ENCODE data around the gene PSAP. TPM values are rescaled to one million over a fixed set of nuclear protein-coding genes. Genes with fewer than 3 reads are reported as not detected.

The PSAP gene
- total RNA-seq, 1 donor from 2014 or later = 210 TPM

DNA sequence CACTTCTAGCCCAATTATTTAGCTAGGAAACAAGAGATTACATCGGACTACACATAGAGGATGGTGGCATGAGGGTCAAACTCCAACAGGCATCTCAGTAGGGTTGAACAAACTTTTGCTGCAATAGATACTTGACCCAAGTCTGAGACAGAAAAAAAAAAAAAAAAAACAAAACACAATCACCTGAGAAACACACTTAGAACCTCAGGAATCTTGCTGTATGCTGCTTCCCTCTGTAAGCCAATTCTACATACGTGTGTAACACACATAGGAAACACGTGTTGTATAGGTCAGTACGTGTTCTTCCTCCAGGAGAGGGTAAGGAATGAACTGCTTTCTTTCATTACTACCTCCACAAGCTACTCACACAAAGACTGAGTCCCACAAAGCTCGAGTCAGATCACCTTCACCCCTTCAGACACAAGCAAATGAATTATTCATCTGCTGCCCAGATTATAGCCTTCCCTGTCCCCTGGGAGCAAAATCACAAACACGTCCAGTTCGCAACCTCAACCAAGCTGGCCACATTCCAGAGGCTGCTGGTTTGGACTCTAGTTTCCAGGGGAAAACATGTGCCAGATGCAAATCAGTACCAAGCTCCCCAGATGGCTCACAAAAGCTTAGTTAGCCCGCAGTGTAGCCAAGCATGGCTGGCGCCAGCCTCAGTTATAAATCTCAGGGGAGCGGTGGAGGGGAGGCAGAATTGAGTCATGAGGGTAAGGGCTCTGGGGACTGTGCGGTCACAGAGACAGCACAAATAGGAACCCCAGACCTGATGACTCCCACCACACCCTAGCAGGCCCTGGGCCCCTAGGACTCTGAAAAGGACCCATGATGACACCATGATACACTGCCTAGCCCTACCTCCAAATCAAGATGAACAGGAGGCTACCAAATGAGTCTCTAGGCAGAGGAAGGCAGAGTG is 15.1 kb downstream of the PSAP start:
- H3K4me3 Mint-ChIP-seq = peak overlapping the region; percentile 79
- H3K4me1 Mint-ChIP-seq = peaks cover 88% of the 10 kb centered on the region
- TF ChIP-seq, protein P1, sequence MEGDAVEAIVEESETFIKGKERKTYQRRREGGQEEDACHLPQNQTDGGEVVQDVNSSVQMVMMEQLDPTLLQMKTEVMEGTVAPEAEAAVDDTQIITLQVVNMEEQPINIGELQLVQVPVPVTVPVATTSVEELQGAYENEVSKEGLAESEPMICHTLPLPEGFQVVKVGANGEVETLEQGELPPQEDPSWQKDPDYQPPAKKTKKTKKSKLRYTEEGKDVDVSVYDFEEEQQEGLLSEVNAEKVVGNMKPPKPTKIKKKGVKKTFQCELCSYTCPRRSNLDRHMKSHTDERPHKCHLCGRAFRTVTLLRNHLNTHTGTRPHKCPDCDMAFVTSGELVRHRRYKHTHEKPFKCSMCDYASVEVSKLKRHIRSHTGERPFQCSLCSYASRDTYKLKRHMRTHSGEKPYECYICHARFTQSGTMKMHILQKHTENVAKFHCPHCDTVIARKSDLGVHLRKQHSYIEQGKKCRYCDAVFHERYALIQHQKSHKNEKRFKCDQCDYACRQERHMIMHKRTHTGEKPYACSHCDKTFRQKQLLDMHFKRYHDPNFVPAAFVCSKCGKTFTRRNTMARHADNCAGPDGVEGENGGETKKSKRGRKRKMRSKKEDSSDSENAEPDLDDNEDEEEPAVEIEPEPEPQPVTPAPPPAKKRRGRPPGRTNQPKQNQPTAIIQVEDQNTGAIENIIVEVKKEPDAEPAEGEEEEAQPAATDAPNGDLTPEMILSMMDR (IDR thresholded peaks at IDR 0.05) = no peak
- CTCF ChIA-PET = interaction anchor here (0.6 to 6.0 kb wide), 13 partner anchors 11 to 767 kb away, joined by 3 to 85 read pairs (median 4); partner anchors contain the start of genes PSAP and VSIR
- no peaks in the 10 kb centered on the region for H3K27me3 Mint-ChIP-seq
- intact Hi-C loops (cut with micrococcal nuclease) = loop anchor here (1.0 to 5.0 kb wide), 14 partner anchors 15 to 517 kb away; partner anchors contain the start of genes ANAPC16, ASCC1, PSAP and SLC29A3
- POLR2A ChIA-PET = interaction anchor here (0.5 to 8.5 kb wide), 21 partner anchors 8 to 496 kb away, joined by 3 to 125 read pairs (median 4); partner anchors contain the start of genes PSAP and VSIR
- H3K36me3 Mint-ChIP-seq (ENCODE audit: low read depth) = peaks cover 29% of the 10 kb centered on the region
- DNase-seq (peak; percentile 84), ATAC-seq (ENCODE audit: low read depth) (peak; percentile 92)
- H3K9me3 Mint-ChIP-seq = no peaks in the 10 kb centered on the region
- peak overlapping the region; percentile 95 for H3K27ac Mint-ChIP-seq

DNA sequence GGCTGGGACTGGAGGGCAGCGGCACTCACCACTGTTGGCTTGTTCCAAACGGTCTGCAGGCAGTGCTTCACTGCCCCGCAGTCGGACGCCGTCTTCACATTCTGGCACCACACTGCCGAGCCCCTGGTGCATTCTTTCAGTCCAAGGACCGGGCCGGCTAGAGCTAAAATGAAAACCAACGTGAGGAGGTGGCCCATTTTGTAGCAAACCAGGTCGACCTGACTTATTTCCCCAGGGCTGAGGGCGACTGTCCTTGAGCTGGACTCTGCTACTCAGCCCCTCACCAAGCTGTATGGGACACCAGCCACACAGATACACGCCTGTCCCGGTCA is 16.7 kb downstream of the PSAP start:
- TF ChIP-seq, protein P1 (IDR thresholded peaks at IDR 0.05) = no peak
- Mint-ChIP-seq H3K27me3 (no peaks in the 10 kb centered on the region), H3K9me3 (no peaks in the 10 kb centered on the region), H3K36me3 (ENCODE audit: low read depth) (peaks cover 43% of the 10 kb centered on the region), H3K27ac (peak overlapping the region; percentile 35), H3K4me1 (peaks cover 80% of the 10 kb centered on the region), H3K4me3 (no peak overlapping the region)
- CTCF ChIA-PET = interaction anchor here (0.7 to 1.7 kb wide), 4 partner anchors 8 to 62 kb away, joined by 3 to 10 read pairs (median 4); no protein-coding TSS in a partner anchor
- intact Hi-C loops (cut with micrococcal nuclease) = no loop called here
- ATAC-seq (ENCODE audit: low read depth) = no peak
- DNase-seq = no peak
- POLR2A ChIA-PET = no interaction called here

DNA sequence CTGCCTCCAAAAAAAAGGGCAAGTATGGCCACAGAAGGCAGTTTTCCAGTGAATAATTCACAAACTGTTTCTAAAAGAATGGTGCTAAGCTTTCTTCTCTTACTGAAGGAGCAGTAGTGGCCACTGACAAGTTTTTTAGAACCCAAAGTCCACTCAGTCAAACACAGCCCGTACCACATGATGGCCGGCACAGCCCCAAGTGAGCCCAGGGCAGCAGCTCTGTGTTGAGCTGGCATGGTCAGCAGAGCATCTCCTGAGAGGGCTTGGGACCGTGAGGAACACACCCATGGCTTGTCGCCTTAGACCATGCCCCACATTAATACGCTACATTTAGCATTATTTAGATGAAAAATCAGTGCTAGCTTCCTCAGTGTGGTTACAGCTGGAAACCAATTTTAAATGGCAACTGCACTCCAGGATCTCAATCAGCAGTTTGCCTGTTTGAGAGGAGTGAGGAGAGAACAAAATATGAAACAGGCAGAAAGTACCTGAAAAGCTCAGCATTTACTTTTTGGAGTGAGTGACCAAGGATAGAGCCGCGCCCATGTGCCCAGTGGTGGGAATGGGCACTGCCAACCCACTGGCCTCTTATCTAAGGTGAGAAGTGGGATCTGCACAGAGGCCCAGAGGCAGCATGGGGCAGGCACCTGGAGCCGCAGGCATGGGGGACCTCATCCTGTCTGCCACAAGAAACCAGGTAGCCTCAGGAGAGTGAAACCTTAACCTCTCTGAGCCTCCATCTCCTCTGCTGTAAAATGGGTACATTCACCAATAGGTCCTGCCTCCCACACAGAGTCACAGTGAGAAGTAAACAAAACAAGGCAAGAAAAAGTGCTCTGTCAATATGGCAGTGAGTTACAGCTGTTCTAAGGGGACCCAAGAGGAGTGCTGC is 17.4 kb downstream of the PSAP start:
- intact Hi-C loops (cut with micrococcal nuclease) = no loop called here
- ATAC-seq (ENCODE audit: low read depth) = no peak
- H3K9me3 Mint-ChIP-seq = no peaks in the 10 kb centered on the region

DNA sequence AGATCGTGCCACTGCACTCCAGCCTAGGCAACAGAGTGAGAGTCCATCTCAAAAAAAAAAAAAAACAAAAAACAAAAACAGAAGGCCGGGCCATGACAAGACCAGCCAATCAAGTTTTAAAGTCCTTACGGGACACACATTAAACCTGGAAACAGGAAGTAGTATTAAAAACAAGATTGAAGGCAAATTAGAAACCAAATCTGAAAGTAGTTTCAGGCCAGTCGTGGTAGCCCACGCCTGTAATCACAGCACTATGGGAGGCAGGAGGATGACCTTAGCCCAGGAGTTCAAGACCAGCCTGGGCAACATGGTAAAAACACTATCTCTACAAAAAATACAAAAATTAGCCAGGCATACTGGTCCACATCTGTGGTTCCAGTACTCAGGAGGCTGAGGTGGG is 18.1 kb downstream of the PSAP start:
- Mint-ChIP-seq H3K27me3 (no peaks in the 10 kb centered on the region), H3K4me1 (peaks cover 68% of the 10 kb centered on the region), H3K36me3 (ENCODE audit: low read depth) (peaks cover 49% of the 10 kb centered on the region), H3K9me3 (no peaks in the 10 kb centered on the region), H3K27ac (peak overlapping the region; percentile 39), H3K4me3 (no peak overlapping the region)
- DNase-seq = no peak
- TF ChIP-seq, protein P1 (IDR thresholded peaks at IDR 0.05) = no peak
- intact Hi-C loops (cut with micrococcal nuclease) = no loop called here
- POLR2A ChIA-PET = interaction anchor here (1.5 kb wide), 1 partner anchor 18 kb away, joined by 6 read pairs; the partner anchor contains the start of gene PSAP
- CTCF ChIA-PET = interaction anchor here (1.7 kb wide), 1 partner anchor 64 kb away, joined by 10 read pairs; no protein-coding TSS in a partner anchor
- no peak for ATAC-seq (ENCODE audit: low read depth)

More for the DNA sequence above, 17.4 kb downstream of the PSAP start:
- no peaks in the 10 kb centered on the region for H3K27me3 Mint-ChIP-seq
- H3K27ac Mint-ChIP-seq = peak overlapping the region; percentile 39
- peaks cover 48% of the 10 kb centered on the region for H3K36me3 Mint-ChIP-seq (ENCODE audit: low read depth)
- TF ChIP-seq, protein P1 (IDR thresholded peaks at IDR 0.05) = no peak
- peaks cover 76% of the 10 kb centered on the region for H3K4me1 Mint-ChIP-seq
- DNase-seq = no peak
- H3K4me3 Mint-ChIP-seq = no peak overlapping the region
- CTCF ChIA-PET = interaction anchor here (0.9 to 1.7 kb wide), 3 partner anchors 20 to 63 kb away, joined by 3 to 10 read pairs (median 4); no protein-coding TSS in a partner anchor
- POLR2A ChIA-PET = interaction anchor here (1.5 kb wide), 1 partner anchor 17 kb away, joined by 6 read pairs; the partner anchor contains the start of gene PSAP

All from activated B cell treated with CpG ODN at 0.5 μM for 24 hours (primary cell).